Nephron (organoid): ENCODE results near the gene DENND1A.
A peak's percentile ranks its signal among the peaks of the same experiment; 100 is the strongest.

Experiments used
- H3K27ac Mint-ChIP-seq, 3 experiments: 2 replicates each; pipeline ENCODE4 v1.8.0; 2020; ENCODE audit warnings: mixed read lengths in 3 of 3, mild to moderate bottlenecking in 2 of 3, moderate library complexity in 1 of 3
- H3K27me3 Mint-ChIP-seq: 2 replicates; pipeline ENCODE4 v1.8.0; 2021; ENCODE audit warnings: low read depth, mild to moderate bottlenecking, moderate library complexity, mixed read lengths
- H3K36me3 Mint-ChIP-seq: 2 replicates; pipeline ENCODE4 v1.8.0; 2020; ENCODE audit warnings: low read depth, mixed read lengths
- H3K4me1 Mint-ChIP-seq: 2 replicates; pipeline ENCODE4 v1.8.0; 2020; ENCODE audit warnings: mixed read lengths
- H3K4me3 Mint-ChIP-seq, 3 experiments: 2 replicates each; pipeline ENCODE4 v1.8.0; 2020; ENCODE audit warnings: mild to moderate bottlenecking in 3 of 3, mixed read lengths in 3 of 3, moderate library complexity in 2 of 3
- H3K9me3 Mint-ChIP-seq: 2 replicates; pipeline ENCODE4 v1.8.0; 2020; ENCODE audit warnings: mixed read lengths
- CTCF ChIP-seq, 3 experiments: fragments of 200-600 bp; sonication (generic); IDR thresholded peaks; one replicate each; pipeline ENCODE4 v1.5.0; 2021; ENCODE audit warnings: antibody characterized with exemption in 3 of 3; ENCODE audit not compliant: unreplicated experiment in 3 of 3

Gene DENND1A

GRCh38 chr9:123445981-123446610 is 483.8 kb downstream of the DENND1A start:
- Mint-ChIP-seq H3K36me3 (no peaks in the 10 kb centered on the region), H3K4me3 (no peak overlapping the region), H3K4me1 (peaks cover 35% of the 10 kb centered on the region), H3K9me3 (no peaks in the 10 kb centered on the region), H3K27me3 (peaks cover 3% of the 10 kb centered on the region), H3K27ac (no peak overlapping the region)
- no peak for TF ChIP-seq CTCF (IDR thresholded peaks at IDR 0.05; ENCODE audit: unreplicated experiment in 3 of 3)

- H3K9me3 Mint-ChIP-seq, result no peaks in the 10 kb centered on the region
- H3K36me3 Mint-ChIP-seq, result no peaks in the 10 kb centered on the region
- no peak for TF ChIP-seq CTCF (IDR thresholded peaks at IDR 0.05; ENCODE audit: unreplicated experiment in 3 of 3)
- H3K27me3 Mint-ChIP-seq, result peaks cover 3% of the 10 kb centered on the region
- peaks cover 26% of the 10 kb centered on the region for H3K4me1 Mint-ChIP-seq
- no peak overlapping the region for H3K27ac Mint-ChIP-seq
- no peak overlapping the region for H3K4me3 Mint-ChIP-seq
Measured at GRCh38 chr9:123445116-123445515, 484.8 kb downstream of the DENND1A start.

- Mint-ChIP-seq H3K27me3 (peaks cover 3% of the 10 kb centered on the region), H3K4me1 (peaks cover 24% of the 10 kb centered on the region), H3K9me3 (no peaks in the 10 kb centered on the region), H3K36me3 (no peaks in the 10 kb centered on the region), H3K4me3 (no peak overlapping the region), H3K27ac (no peak overlapping the region)
- TF ChIP-seq CTCF (IDR thresholded peaks at IDR 0.05; ENCODE audit: unreplicated experiment in 3 of 3), result no peak
Measured at GRCh38 chr9:123441769-123442168, 488.2 kb downstream of the DENND1A start.

- H3K9me3 Mint-ChIP-seq, result no peaks in the 10 kb centered on the region
- H3K36me3 Mint-ChIP-seq, result no peaks in the 10 kb centered on the region
- H3K4me3 Mint-ChIP-seq, result no peak overlapping the region
- no peaks in the 10 kb centered on the region for H3K27me3 Mint-ChIP-seq
- no peak for TF ChIP-seq CTCF (IDR thresholded peaks at IDR 0.05; ENCODE audit: unreplicated experiment in 3 of 3)
- H3K27ac Mint-ChIP-seq, result no peak overlapping the region
- peaks cover 15% of the 10 kb centered on the region for H3K4me1 Mint-ChIP-seq
Measured at GRCh38 chr9:123440256-123440655, 489.7 kb downstream of the DENND1A start.

GRCh38 chr9:123438821-123439220 is 491.1 kb downstream of the DENND1A start:
- no peaks in the 10 kb centered on the region for H3K27me3 Mint-ChIP-seq
- no peaks in the 10 kb centered on the region for H3K9me3 Mint-ChIP-seq
- H3K36me3 Mint-ChIP-seq, result peaks cover 5% of the 10 kb centered on the region
- H3K4me1 Mint-ChIP-seq, result peaks cover 15% of the 10 kb centered on the region
- no peak overlapping the region for H3K4me3 Mint-ChIP-seq
- no peak for TF ChIP-seq CTCF (IDR thresholded peaks at IDR 0.05; ENCODE audit: unreplicated experiment in 3 of 3)
- peak overlapping the region; percentile 76 to 91 (median 83) for H3K27ac Mint-ChIP-seq

- Mint-ChIP-seq H3K36me3 (peaks cover 5% of the 10 kb centered on the region), H3K4me1 (peaks cover 15% of the 10 kb centered on the region), H3K9me3 (no peaks in the 10 kb centered on the region), H3K27me3 (no peaks in the 10 kb centered on the region), H3K27ac (peak overlapping the region; percentile 76 to 91 (median 83)), H3K4me3 (peak overlapping the region in 1 of 3 experiments; percentile 35)
- TF ChIP-seq CTCF (IDR thresholded peaks at IDR 0.05; ENCODE audit: unreplicated experiment in 3 of 3), result no peak
Measured at GRCh38 chr9:123438321-123438720, 491.6 kb downstream of the DENND1A start.
